ENCODE results near the gene ADAM17. TPM values are rescaled to one million over a fixed set of nuclear protein-coding genes. Genes with fewer than 3 reads are reported as not detected.

Gene ADAM17
- total RNA-seq, 4 donors from 2014 or later: 30.4 to 47.9 (median 36.1) TPM

GRCh38 chr2:9578467-9579235 is 23.0 kb upstream of the ADAM17 start:
- H3K27ac ChIP-seq: no peak overlapping the region
- peaks cover 8% of the 10 kb centered on the region for H3K36me3 ChIP-seq
- H3K9me3 ChIP-seq: no peaks in the 10 kb centered on the region
- TF ChIP-seq EP300 (IDR thresholded peaks at IDR 0.05): no peak
- TF ChIP-seq POLR2AphosphoS5 (IDR thresholded peaks at IDR 0.05): no peak
- no peak for TF ChIP-seq POLR2A (IDR thresholded peaks at IDR 0.05)
- TF ChIP-seq CTCF (IDR thresholded peaks at IDR 0.05): no peak
- DNase-seq (ENCODE audit: low spot score in 2 of 2): no peak
- peaks cover 6% of the 10 kb centered on the region for H3K4me1 ChIP-seq
- 81% methylated on average over 8 of the region's 9 CpGs for WGBS
- no peak overlapping the region for H3K4me3 ChIP-seq
- no peaks in the 10 kb centered on the region for H3K27me3 ChIP-seq

GRCh38 chr2:9574331-9574730 is 18.7 kb upstream of the ADAM17 start:
- H3K27ac ChIP-seq: peak overlapping the region; percentile 14
- H3K27me3 ChIP-seq: no peaks in the 10 kb centered on the region
- H3K9me3 ChIP-seq: no peaks in the 10 kb centered on the region
- TF ChIP-seq EP300 (IDR thresholded peaks at IDR 0.05) (no peak), CTCF (IDR thresholded peaks at IDR 0.05) (no peak), POLR2AphosphoS5 (IDR thresholded peaks at IDR 0.05) (no peak), POLR2A (IDR thresholded peaks at IDR 0.05) (no peak)
- no peak overlapping the region for H3K4me3 ChIP-seq
- H3K4me1 ChIP-seq: peaks cover 6% of the 10 kb centered on the region
- no peak for DNase-seq (ENCODE audit: low spot score in 2 of 2)
- WGBS: 63% methylated on average over 2 of the region's 2 CpGs
- H3K36me3 ChIP-seq: no peaks in the 10 kb centered on the region

- Histone ChIP-seq H3K27ac (no peak overlapping the region), H3K27me3 (no peaks in the 10 kb centered on the region), H3K4me3 (no peak overlapping the region), H3K9me3 (no peaks in the 10 kb centered on the region), H3K4me1 (peaks cover 6% of the 10 kb centered on the region), H3K36me3 (no peaks in the 10 kb centered on the region)
- DNase-seq (ENCODE audit: low spot score in 2 of 2): no peak
- no peak for TF ChIP-seq CTCF (IDR thresholded peaks at IDR 0.05)
- no peak for TF ChIP-seq POLR2AphosphoS5 (IDR thresholded peaks at IDR 0.05)
- no peak for TF ChIP-seq EP300 (IDR thresholded peaks at IDR 0.05)
- no peak for TF ChIP-seq POLR2A (IDR thresholded peaks at IDR 0.05)
- WGBS: 79% methylated on average over 4 of the region's 4 CpGs
Observed at GRCh38 chr2:9573840-9574239, 18.2 kb upstream of the ADAM17 start.

- Histone ChIP-seq H3K27ac (no peak overlapping the region), H3K4me1 (peaks cover 3% of the 10 kb centered on the region), H3K27me3 (no peaks in the 10 kb centered on the region), H3K9me3 (no peaks in the 10 kb centered on the region), H3K36me3 (no peaks in the 10 kb centered on the region), H3K4me3 (no peak overlapping the region)
- TF ChIP-seq POLR2A (IDR thresholded peaks at IDR 0.05) (no peak), CTCF (IDR thresholded peaks at IDR 0.05) (no peak), EP300 (IDR thresholded peaks at IDR 0.05) (no peak), POLR2AphosphoS5 (IDR thresholded peaks at IDR 0.05) (no peak)
- WGBS: 97% methylated on average over 1 of the region's 1 CpG
- DNase-seq (ENCODE audit: low spot score in 2 of 2): no peak
Observed at GRCh38 chr2:9573013-9573720, 17.5 kb upstream of the ADAM17 start.
